GM23248 (cell line): ENCODE results near the gene NFIA.

ENCODE experiments used
- EZH2 ChIP-seq: fragments of 200-600 bp; sonication (generic); IDR thresholded peaks from 2 replicates; pipeline ENCODE4 v1.6.1; 2018; ENCODE audit warnings: antibody characterized with exemption, mild to moderate bottlenecking; ENCODE audit not compliant: insufficient read depth, poor library complexity, severe bottlenecking
- EZH2phosphoT487 ChIP-seq: fragments of 200-600 bp; sonication (generic); IDR thresholded peaks from 2 replicates; pipeline ENCODE4 v1.6.1; 2018; ENCODE audit warnings: antibody characterized with exemption, moderate library complexity, mild to moderate bottlenecking, low read depth; ENCODE audit not compliant: insufficient read depth

GRCh38 chr1:61167309-61167708 lies 84.9 kb downstream of the NFIA start:
- TF ChIP-seq EZH2phosphoT487: no peak
- TF ChIP-seq EZH2: no peak
